Measurements from ENCODE around the gene LPIN1.

The LPIN1 gene

GRCh38 chr2:11768946-11769345, 22.5 kb downstream of the LPIN1 start:
- no peak for DNase-seq
- no peak for TF ChIP-seq GATA1 (IDR thresholded peaks at IDR 0.05; ENCODE audit: low read depth, low read length)
- no peak for TF ChIP-seq POLR2A (IDR thresholded peaks at IDR 0.05; ENCODE audit: low read length)

DNA sequence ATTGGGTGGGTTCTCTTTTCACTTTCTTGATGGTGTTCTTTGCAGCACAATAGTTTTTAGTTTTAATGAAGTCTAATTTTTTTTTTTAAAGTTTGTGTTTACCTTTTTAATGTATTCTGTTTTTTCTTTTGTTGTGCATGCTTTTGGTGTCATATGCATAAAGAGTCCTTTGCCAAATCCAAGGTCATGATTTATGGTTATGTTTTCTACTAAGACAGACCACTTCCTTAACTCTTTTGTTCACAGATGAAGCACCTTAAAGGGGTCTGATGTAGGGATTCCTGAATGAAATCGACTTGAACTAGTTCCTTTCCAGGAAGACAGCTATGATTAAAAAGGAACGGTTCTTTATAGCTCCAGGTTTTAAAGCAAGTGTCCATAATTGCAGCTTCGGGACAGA, 23.1 kb downstream of the LPIN1 start:
- TF ChIP-seq POLR2A (IDR thresholded peaks at IDR 0.05; ENCODE audit: low read length), result no peak
- DNase-seq, result no peak

- TF ChIP-seq POLR2A (IDR thresholded peaks at IDR 0.05; ENCODE audit: low read length) (no peak), GATA1 (IDR thresholded peaks at IDR 0.05; ENCODE audit: low read depth, low read length) (no peak)
- no peak for DNase-seq
Measured at GRCh38 chr2:11770531-11771188, 24.2 kb downstream of the LPIN1 start.

DNA sequence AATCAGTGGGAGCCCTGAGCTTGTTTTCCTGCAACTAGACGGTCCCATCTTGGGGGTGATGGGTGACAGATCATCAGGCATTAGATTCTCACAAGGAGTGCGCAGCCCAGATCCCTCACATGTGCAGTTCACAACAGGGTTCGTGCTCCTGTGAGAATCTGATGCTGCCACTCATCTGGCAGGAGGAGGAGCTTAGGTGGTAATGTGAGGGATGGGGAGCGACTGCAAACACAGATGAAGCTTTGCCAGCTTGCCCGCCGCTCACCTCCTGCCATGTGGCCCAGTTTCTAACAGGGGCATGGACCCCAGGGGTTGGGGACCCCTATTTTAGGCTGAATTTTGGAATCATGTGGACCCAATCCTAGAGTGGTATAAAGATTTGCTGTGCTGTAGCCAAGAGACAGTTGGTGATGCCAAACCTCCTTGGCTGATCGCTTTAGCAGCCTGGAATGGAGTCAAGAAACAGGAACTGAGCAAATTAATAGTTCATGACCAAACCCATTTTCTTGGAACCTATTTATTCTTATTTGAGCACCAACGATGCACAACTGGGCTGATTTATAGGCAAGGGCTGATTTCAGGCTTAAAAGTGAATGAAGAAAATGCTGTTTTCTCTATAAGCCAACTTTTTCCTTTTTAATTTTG, 25.7 kb downstream of the LPIN1 start:
- no peak for TF ChIP-seq POLR2A (IDR thresholded peaks at IDR 0.05; ENCODE audit: low read length)
- no peak for TF ChIP-seq GATA1 (IDR thresholded peaks at IDR 0.05; ENCODE audit: low read depth, low read length)
- DNase-seq, result no peak

GRCh38 chr2:11773111-11773510, 26.7 kb downstream of the LPIN1 start:
- no peak for DNase-seq
- TF ChIP-seq POLR2A (IDR thresholded peaks at IDR 0.05; ENCODE audit: low read length) (no peak), GATA1 (IDR thresholded peaks at IDR 0.05; ENCODE audit: low read depth, low read length) (no peak)

- DNase-seq, result no peak
- TF ChIP-seq POLR2A (IDR thresholded peaks at IDR 0.05; ENCODE audit: low read length), result no peak
- no peak for TF ChIP-seq GATA1 (IDR thresholded peaks at IDR 0.05; ENCODE audit: low read depth, low read length)
Measured at GRCh38 chr2:11773747-11774525, 27.5 kb downstream of the LPIN1 start.

GRCh38 chr2:11774600-11774999, 28.2 kb downstream of the LPIN1 start:
- no peak for DNase-seq
- TF ChIP-seq POLR2A (IDR thresholded peaks at IDR 0.05; ENCODE audit: low read length) (no peak), GATA1 (IDR thresholded peaks at IDR 0.05; ENCODE audit: low read depth, low read length) (no peak)

- DNase-seq, result no peak
- TF ChIP-seq GATA1 (IDR thresholded peaks at IDR 0.05; ENCODE audit: low read depth, low read length), result no peak
- no peak for TF ChIP-seq POLR2A (IDR thresholded peaks at IDR 0.05; ENCODE audit: low read length)
Measured at GRCh38 chr2:11775384-11775783, 29.0 kb downstream of the LPIN1 start.

DNA sequence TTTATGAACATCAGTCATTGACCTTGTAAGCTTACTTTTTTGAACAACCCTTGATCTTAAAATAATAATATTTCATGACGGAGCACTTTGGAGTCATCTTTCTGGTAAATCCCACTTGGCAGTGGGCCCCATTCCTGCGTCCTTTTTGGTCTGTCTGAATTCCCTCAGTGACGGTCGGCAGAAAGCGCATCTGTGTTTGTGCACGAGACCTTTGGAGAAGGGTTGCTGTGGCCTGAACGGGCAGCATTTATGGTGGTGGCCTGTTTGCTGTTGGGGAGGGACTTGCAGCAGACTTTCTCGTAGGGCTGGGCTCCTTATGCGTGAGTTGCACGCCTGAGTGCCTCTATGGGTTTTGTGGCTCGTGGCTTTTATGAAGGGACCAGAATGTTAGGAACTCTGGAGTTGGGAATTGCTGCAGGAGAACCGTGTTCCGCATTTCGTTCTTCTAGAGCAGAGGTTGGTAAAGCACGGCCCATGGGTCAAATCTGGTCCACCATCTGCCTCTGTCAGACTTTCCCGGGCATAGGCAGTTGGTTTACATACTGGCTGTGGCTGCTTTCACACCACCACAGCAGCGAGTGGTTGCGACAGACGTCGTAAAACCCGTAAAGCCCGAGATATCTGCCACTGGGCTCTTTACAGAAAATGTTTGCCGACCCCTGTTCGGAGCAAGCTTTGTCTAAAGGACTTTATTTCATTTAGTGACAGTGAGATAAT, 30.8 kb downstream of the LPIN1 start:
- DNase-seq, result no peak

GRCh38 chr2:11777886-11778415, 31.5 kb downstream of the LPIN1 start:
- TF ChIP-seq POLR2A (IDR thresholded peaks at IDR 0.05; ENCODE audit: low read length) (no peak), GATA1 (IDR thresholded peaks at IDR 0.05; ENCODE audit: low read depth, low read length) (no peak)
- DNase-seq, result no peak

More for the DNA sequence above, 30.8 kb downstream of the LPIN1 start:
- TF ChIP-seq POLR2A (IDR thresholded peaks at IDR 0.05; ENCODE audit: low read length) (no peak), GATA1 (IDR thresholded peaks at IDR 0.05; ENCODE audit: low read depth, low read length) (no peak)

DNA sequence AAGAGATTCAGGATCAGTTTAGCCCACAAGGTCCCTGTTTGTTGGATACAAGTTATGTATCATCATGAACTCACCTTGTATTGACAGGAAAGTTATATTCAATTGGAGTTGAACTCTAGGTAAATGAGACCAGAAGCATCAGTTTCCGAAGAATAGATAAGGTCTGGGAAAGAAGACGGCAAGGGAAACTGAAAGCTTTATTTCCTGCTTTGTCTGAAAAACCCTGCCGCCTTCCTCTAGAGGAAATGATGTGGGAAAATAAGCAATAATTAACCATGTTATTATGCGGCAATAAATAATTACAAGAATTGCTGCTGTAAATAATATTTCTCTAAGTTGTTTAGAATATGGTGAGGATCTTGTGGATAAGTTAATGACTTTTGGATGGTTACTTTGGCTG, 32.0 kb downstream of the LPIN1 start:
- TF ChIP-seq POLR2A (IDR thresholded peaks at IDR 0.05; ENCODE audit: low read length) (no peak), GATA1 (IDR thresholded peaks at IDR 0.05; ENCODE audit: low read depth, low read length) (no peak)
- no peak for DNase-seq

- peak; percentile 76 to 86 for DNase-seq
- TF ChIP-seq GATA1 (IDR thresholded peaks at IDR 0.05; ENCODE audit: low read depth, low read length) (no peak), POLR2A (IDR thresholded peaks at IDR 0.05; ENCODE audit: low read length) (no peak)
Measured at GRCh38 chr2:11778923-11779757, 32.7 kb downstream of the LPIN1 start.

- DNase-seq, result no peak
- TF ChIP-seq POLR2A (IDR thresholded peaks at IDR 0.05; ENCODE audit: low read length), result no peak
- no peak for TF ChIP-seq GATA1 (IDR thresholded peaks at IDR 0.05; ENCODE audit: low read depth, low read length)
Measured at GRCh38 chr2:11781602-11782001, 35.2 kb downstream of the LPIN1 start.
